Activated CD8-positive, alpha-beta T cell treated with anti-CD3 and anti-CD28 coated beads, Interleukin-2, amount 10 ng/mL, durations not matched to agents 7 days and 5 days (primary cell): Measurements from ENCODE around the gene LINS1. TPM values are rescaled to one million over a fixed set of nuclear protein-coding genes. Genes with fewer than 3 reads are reported as not detected.

Source experiments
- ATAC-seq: fragments of 150-1000 bp; cut with Tn5 transposase; one replicate; pipeline ENCODE4 v1.10.0; 2021; ENCODE audit warnings: moderate library complexity
- CTCF ChIA-PET: fragments of 350-600 bp; sonication (Branson Sonifier 250); formaldehyde crosslinking; loops from one replicate; lab custom pipeline; 2021; ENCODE audit warnings: antibody characterized with exemption; lab: Charles Lee
- POLR2A ChIA-PET: fragments of 350-600 bp; sonication (Branson Sonifier 250); formaldehyde crosslinking; loops from one replicate; lab custom pipeline; 2021; ENCODE audit warnings: antibody characterized with exemption; lab: Charles Lee
- DNase-seq: peaks from one replicate; pipeline ENCODE4 v3.0.0-alpha.2; 2020
- H3K27ac Mint-ChIP-seq: one replicate; pipeline ENCODE4 v1.8.0; 2021; ENCODE audit warnings: mild to moderate bottlenecking, mixed read lengths
- H3K27me3 Mint-ChIP-seq: one replicate; pipeline ENCODE4 v1.8.0; 2021; ENCODE audit warnings: low read depth, mixed read lengths
- H3K36me3 Mint-ChIP-seq: one replicate; pipeline ENCODE4 v1.8.0; 2021; ENCODE audit warnings: low read depth, mixed read lengths
- H3K4me1 Mint-ChIP-seq: one replicate; pipeline ENCODE4 v1.8.0; 2021; ENCODE audit warnings: low read depth, mixed read lengths
- H3K4me3 Mint-ChIP-seq: one replicate; pipeline ENCODE4 v1.8.0; 2021; ENCODE audit warnings: mild to moderate bottlenecking, mixed read lengths
- H3K9me3 Mint-ChIP-seq: one replicate; pipeline ENCODE4 v1.8.0; 2022; ENCODE audit warnings: mixed read lengths; ENCODE audit not compliant: insufficient read depth
- total RNA-seq, 2 experiments: library from RNA; stranded (reverse); gene quantifications; one replicate each; pipeline ENCODE4 v1.2.3, GENCODE V29; 2021

LINS1 gene
- total RNA-seq, 2 experiments from 2014 or later: 40.9 to 45.3 TPM

GRCh38 chr15:100631831-100632230 is 29.8 kb upstream of the LINS1 start:
- ChIA-PET POLR2A (no interaction called here), CTCF (interaction anchor here (1.0 to 2.0 kb wide), 3 partner anchors 282 to 375 kb away, joined by 3 to 9 read pairs (median 4); partner anchors contain the start of gene ADAMTS17)
- H3K4me3 Mint-ChIP-seq: no peak overlapping the region
- H3K27ac Mint-ChIP-seq: no peak overlapping the region
- peaks cover 13% of the 10 kb centered on the region for H3K4me1 Mint-ChIP-seq
- DNase-seq (no peak), ATAC-seq (no peak)
- peaks cover 25% of the 10 kb centered on the region for H3K36me3 Mint-ChIP-seq
- no peaks in the 10 kb centered on the region for H3K9me3 Mint-ChIP-seq
- H3K27me3 Mint-ChIP-seq: no peaks in the 10 kb centered on the region

GRCh38 chr15:100628746-100629145 is 26.8 kb upstream of the LINS1 start:
- H3K9me3 Mint-ChIP-seq: no peaks in the 10 kb centered on the region
- CTCF ChIA-PET: no interaction called here
- H3K36me3 Mint-ChIP-seq: peaks cover 22% of the 10 kb centered on the region
- no peak for ATAC-seq
- peaks cover 11% of the 10 kb centered on the region for H3K4me1 Mint-ChIP-seq
- POLR2A ChIA-PET: no interaction called here
- H3K27me3 Mint-ChIP-seq: no peaks in the 10 kb centered on the region
- DNase-seq: no peak
- H3K27ac Mint-ChIP-seq: no peak overlapping the region
- no peak overlapping the region for H3K4me3 Mint-ChIP-seq

GRCh38 chr15:100627789-100628395 is 25.9 kb upstream of the LINS1 start:
- Mint-ChIP-seq H3K4me1 (peaks cover 5% of the 10 kb centered on the region), H3K9me3 (no peaks in the 10 kb centered on the region), H3K27ac (no peak overlapping the region), H3K27me3 (no peaks in the 10 kb centered on the region), H3K36me3 (peaks cover 22% of the 10 kb centered on the region), H3K4me3 (no peak overlapping the region)
- ChIA-PET POLR2A (no interaction called here), CTCF (interaction anchor here (1.1 to 1.5 kb wide), 7 partner anchors 9 to 290 kb away, joined by 4 to 10 read pairs (median 7); partner anchors contain the start of gene ADAMTS17)
- DNase-seq: peak; percentile 76
- ATAC-seq: peak; percentile 85

- ChIA-PET CTCF (no interaction called here), POLR2A (no interaction called here)
- Mint-ChIP-seq H3K9me3 (no peaks in the 10 kb centered on the region), H3K36me3 (peaks cover 24% of the 10 kb centered on the region), H3K4me1 (peaks cover 4% of the 10 kb centered on the region), H3K27me3 (no peaks in the 10 kb centered on the region), H3K27ac (no peak overlapping the region), H3K4me3 (no peak overlapping the region)
- no peak for DNase-seq
- no peak for ATAC-seq
Measured at GRCh38 chr15:100623301-100623700, 21.3 kb upstream of the LINS1 start.

GRCh38 chr15:100616700-100617099 is 14.7 kb upstream of the LINS1 start:
- H3K9me3 Mint-ChIP-seq: no peaks in the 10 kb centered on the region
- H3K4me3 Mint-ChIP-seq: no peak overlapping the region
- POLR2A ChIA-PET: no interaction called here
- peaks cover 49% of the 10 kb centered on the region for H3K36me3 Mint-ChIP-seq
- CTCF ChIA-PET: no interaction called here
- no peak for DNase-seq
- no peaks in the 10 kb centered on the region for H3K4me1 Mint-ChIP-seq
- ATAC-seq: no peak
- H3K27ac Mint-ChIP-seq: no peak overlapping the region
- H3K27me3 Mint-ChIP-seq: no peaks in the 10 kb centered on the region

- Mint-ChIP-seq H3K27me3 (no peaks in the 10 kb centered on the region), H3K4me1 (no peaks in the 10 kb centered on the region), H3K27ac (no peak overlapping the region), H3K9me3 (no peaks in the 10 kb centered on the region), H3K4me3 (no peak overlapping the region), H3K36me3 (peaks cover 46% of the 10 kb centered on the region)
- DNase-seq (no peak), ATAC-seq (no peak)
- POLR2A ChIA-PET: no interaction called here
- CTCF ChIA-PET: interaction anchor here (1.1 to 1.5 kb wide), 2 partner anchors 10 to 13 kb away, joined by 3 to 5 read pairs; partner anchors contain the start of gene ASB7
Measured at GRCh38 chr15:100615801-100616200, 13.8 kb upstream of the LINS1 start.

GRCh38 chr15:100614918-100615317 is 12.9 kb upstream of the LINS1 start:
- ChIA-PET POLR2A (no interaction called here), CTCF (interaction anchor here (1.1 to 2.0 kb wide), 3 partner anchors 11 to 12 kb away, joined by 3 to 7 read pairs (median 5); partner anchors contain the start of gene ASB7)
- Mint-ChIP-seq H3K4me3 (no peak overlapping the region), H3K36me3 (peaks cover 46% of the 10 kb centered on the region), H3K27ac (no peak overlapping the region), H3K27me3 (no peaks in the 10 kb centered on the region), H3K4me1 (no peaks in the 10 kb centered on the region), H3K9me3 (no peaks in the 10 kb centered on the region)
- DNase-seq (no peak), ATAC-seq (no peak)

GRCh38 chr15:100614336-100614735 is 12.4 kb upstream of the LINS1 start:
- no peaks in the 10 kb centered on the region for H3K9me3 Mint-ChIP-seq
- peak overlapping the region; percentile 13 for H3K27ac Mint-ChIP-seq
- H3K4me3 Mint-ChIP-seq: no peak overlapping the region
- DNase-seq (no peak), ATAC-seq (no peak)
- no peaks in the 10 kb centered on the region for H3K4me1 Mint-ChIP-seq
- no peaks in the 10 kb centered on the region for H3K27me3 Mint-ChIP-seq
- CTCF ChIA-PET: interaction anchor here (2.0 kb wide), 1 partner anchor 13 kb away, joined by 7 read pairs; no protein-coding TSS in a partner anchor
- POLR2A ChIA-PET: no interaction called here
- peaks cover 49% of the 10 kb centered on the region for H3K36me3 Mint-ChIP-seq

- H3K9me3 Mint-ChIP-seq: no peaks in the 10 kb centered on the region
- DNase-seq (no peak), ATAC-seq (no peak)
- no peaks in the 10 kb centered on the region for H3K27me3 Mint-ChIP-seq
- POLR2A ChIA-PET: no interaction called here
- H3K4me1 Mint-ChIP-seq: no peaks in the 10 kb centered on the region
- CTCF ChIA-PET: interaction anchor here (2.0 to 4.6 kb wide), 2 partner anchors 14 to 263 kb away, joined by 7 to 19 read pairs; no protein-coding TSS in a partner anchor
- no peak overlapping the region for H3K27ac Mint-ChIP-seq
- H3K4me3 Mint-ChIP-seq: no peak overlapping the region
- H3K36me3 Mint-ChIP-seq: peaks cover 47% of the 10 kb centered on the region
Measured at GRCh38 chr15:100613208-100613607, 11.2 kb upstream of the LINS1 start.

GRCh38 chr15:100612539-100612938 is 10.6 kb upstream of the LINS1 start:
- POLR2A ChIA-PET: interaction anchor here (1.0 kb wide), 1 partner anchor 10 kb away, joined by 3 read pairs; the partner anchor contains the start of genes ASB7 and LINS1
- Mint-ChIP-seq H3K36me3 (peaks cover 51% of the 10 kb centered on the region), H3K27me3 (no peaks in the 10 kb centered on the region), H3K9me3 (no peaks in the 10 kb centered on the region), H3K27ac (no peak overlapping the region), H3K4me1 (no peaks in the 10 kb centered on the region), H3K4me3 (no peak overlapping the region)
- CTCF ChIA-PET: interaction anchor here (1.3 to 4.6 kb wide), 2 partner anchors 263 to 396 kb away, joined by 3 to 19 read pairs; no protein-coding TSS in a partner anchor
- DNase-seq: no peak
- no peak for ATAC-seq

GRCh38 chr15:100602823-100603393 is 924 bp upstream of the LINS1 start:
- no peaks in the 10 kb centered on the region for H3K27me3 Mint-ChIP-seq
- no peaks in the 10 kb centered on the region for H3K9me3 Mint-ChIP-seq
- DNase-seq (peak; percentile 75), ATAC-seq (peak; percentile 46)
- POLR2A ChIA-PET: interaction anchor here (0.6 to 2.7 kb wide), 9 partner anchors 29 to 716 kb away, joined by 3 to 14 read pairs (median 4); no protein-coding TSS in a partner anchor
- peaks cover 46% of the 10 kb centered on the region for H3K36me3 Mint-ChIP-seq
- CTCF ChIA-PET: interaction anchor here (0.8 to 4.6 kb wide), 9 partner anchors 13 to 406 kb away, joined by 3 to 35 read pairs (median 4); partner anchors contain the start of gene LRRK1
- H3K27ac Mint-ChIP-seq: peak overlapping the region; percentile 95
- no peak overlapping the region for H3K4me3 Mint-ChIP-seq
- peaks cover 48% of the 10 kb centered on the region for H3K4me1 Mint-ChIP-seq
